PC-9 (cell line): Measurements from ENCODE around the gene CEMIP2. TPM values are rescaled to one million over a fixed set of nuclear protein-coding genes. Genes with fewer than 3 reads are reported as not detected.

Experiments
- BruUV-seq: library from RNA; stranded (reverse); fragments of 400-500 nt; replicated peaks from 2 replicates; lab custom pipeline; 2021; lab: Mats Ljungman, UMichigan
- CTCF ChIA-PET: fragments of 300-600 bp; sonication (Branson Sonifier 250); formaldehyde crosslinking; loops from one replicate; lab custom pipeline; 2022; ENCODE audit warnings: antibody characterized with exemption; lab: Charles Lee
- POLR2A ChIA-PET: fragments of 300-600 bp; sonication (Branson Sonifier 250); formaldehyde crosslinking; loops from one replicate; lab custom pipeline; 2022; ENCODE audit warnings: antibody characterized with exemption; ENCODE audit not compliant: unreplicated experiment; lab: Charles Lee
- DNase-seq, 2 experiments: peaks; one replicate each; pipeline versions ENCODE4 v3.0.0 to v3.0.0-alpha.2; 2015 to 2022; ENCODE audit warnings: mixed read lengths in 1 of 2
- H2AFZ ChIP-seq: fragments of 200-600 bp; sonication (generic); 2 replicates; pipeline ENCODE4 v1.8.1; 2017; ENCODE audit warnings: antibody characterized with exemption
- H3F3A ChIP-seq: fragments of 200-600 bp; sonication (generic); 2 replicates; pipeline ENCODE4 v1.8.1; 2017; ENCODE audit warnings: antibody characterized with exemption, mild to moderate bottlenecking, low read depth; ENCODE audit not compliant: insufficient read depth
- H3K27ac ChIP-seq: fragments of 200-600 bp; sonication (generic); 2 replicates; pipeline ENCODE4 v1.6.1; 2016; ENCODE audit warnings: mixed run types
- H3K27me3 ChIP-seq: fragments of 200-600 bp; sonication (generic); 2 replicates; pipeline ENCODE4 v1.6.1; 2016; ENCODE audit warnings: low read depth, mixed run types; ENCODE audit not compliant: insufficient read depth
- H3K36me3 ChIP-seq: fragments of 200-600 bp; sonication (generic); 2 replicates; pipeline ENCODE4 v1.6.1; 2016; ENCODE audit warnings: low read depth, mixed run types
- H3K4me1 ChIP-seq: fragments of 200-600 bp; sonication (generic); replicated peaks from 2 replicates; pipeline ENCODE4 v1.6.1; 2016; ENCODE audit warnings: mixed run types; ENCODE audit not compliant: insufficient read depth
- H3K4me2 ChIP-seq: fragments of 200-600 bp; sonication (generic); 2 replicates; pipeline ENCODE4 v1.6.1; 2017; ENCODE audit warnings: mixed run types
- H3K4me3 ChIP-seq: fragments of 200-600 bp; sonication (generic); 2 replicates; pipeline ENCODE4 v1.6.1; 2016; ENCODE audit warnings: mixed run types
- H3K79me2 ChIP-seq: fragments of 200-600 bp; sonication (generic); 2 replicates; pipeline ENCODE4 v1.6.1; 2017; ENCODE audit warnings: low read depth, mixed run types
- H3K9me2 ChIP-seq: fragments of 200-600 bp; sonication (generic); 2 replicates; pipeline ENCODE4 v1.8.1; 2017; ENCODE audit warnings: mild to moderate bottlenecking; ENCODE audit not compliant: insufficient read depth
- H3K9me3 ChIP-seq: fragments of 200-600 bp; sonication (generic); 2 replicates; pipeline ENCODE4 v1.8.1; 2016; ENCODE audit warnings: low read depth; ENCODE audit not compliant: insufficient read depth
- H4K20me1 ChIP-seq: fragments of 200-600 bp; sonication (generic); 2 replicates; pipeline ENCODE4 v1.8.1; 2017; ENCODE audit not compliant: insufficient read depth
- EZH2 ChIP-seq: fragments of 200-600 bp; sonication (generic); IDR thresholded peaks from 2 replicates; pipeline ENCODE4 v1.8.0; 2017; ENCODE audit warnings: antibody characterized with exemption, low read depth
- intact Hi-C: fragments of 100-400 bp; cut with micrococcal nuclease; formaldehyde crosslinking; loops from one replicate; pipeline ENCODE4 v1.10.0; 2022; ENCODE audit not compliant: unreplicated experiment
- total RNA-seq: library from RNA; stranded (reverse); gene quantifications from 2 replicates; pipeline ENCODE4 v1.2.3, GENCODE V29; 2021
- TF ChIP-seq, protein P1 (sequence below): fragments of 200-600 bp; sonication (generic); conservative IDR thresholded peaks from 2 replicates; pipeline ENCODE4 v1.6.1; 2017; ENCODE audit warnings: mixed run types, antibody characterized with exemption, mild to moderate bottlenecking, moderate library complexity

CEMIP2 gene
- total RNA-seq, 1 experiment from 2014 or later, result 77.0 TPM

DNA sequence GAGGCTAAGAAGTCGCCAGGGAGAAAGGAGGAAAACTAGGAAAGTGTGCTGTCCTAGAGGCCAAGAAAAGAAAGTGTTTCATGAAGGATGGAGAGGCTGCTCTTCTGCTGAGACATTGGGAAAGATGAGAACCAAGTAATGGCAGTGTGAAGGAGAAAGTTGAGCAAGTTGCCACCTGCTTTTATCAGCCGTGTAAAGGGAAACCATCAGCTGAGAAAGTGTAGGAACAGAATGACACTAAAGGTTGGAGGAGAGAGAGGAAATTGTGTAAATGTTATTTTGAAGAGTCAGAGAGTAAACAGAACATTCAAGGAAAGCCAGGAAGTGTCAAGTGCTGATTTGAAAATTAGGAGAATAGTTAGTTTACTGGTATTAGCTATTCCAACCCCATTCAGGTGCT lies 125.0 kb downstream of the CEMIP2 start:
- Histone ChIP-seq H3K4me3 (no peak overlapping the region), H3K27me3 (no peaks in the 10 kb centered on the region), H3K27ac (no peak overlapping the region), H2AFZ (no peak overlapping the region), H3K9me2 (no peaks in the 10 kb centered on the region), H3K9me3 (0 out of 2 replicates have a peak, but pooled peaks cover 7% of the 10 kb centered on the region), H4K20me1 (no peaks in the 10 kb centered on the region), H3K36me3 (no peaks in the 10 kb centered on the region), H3K4me2 (no peak overlapping the region), H3K79me2 (no peaks in the 10 kb centered on the region), H3K4me1 (peaks cover 8% of the 10 kb centered on the region; the same call in 1 of the 2 replicates), H3F3A (no peaks in the 10 kb centered on the region)
- CTCF ChIA-PET, result no interaction called here
- TF ChIP-seq EZH2, result no peak
- TF ChIP-seq, protein P1, sequence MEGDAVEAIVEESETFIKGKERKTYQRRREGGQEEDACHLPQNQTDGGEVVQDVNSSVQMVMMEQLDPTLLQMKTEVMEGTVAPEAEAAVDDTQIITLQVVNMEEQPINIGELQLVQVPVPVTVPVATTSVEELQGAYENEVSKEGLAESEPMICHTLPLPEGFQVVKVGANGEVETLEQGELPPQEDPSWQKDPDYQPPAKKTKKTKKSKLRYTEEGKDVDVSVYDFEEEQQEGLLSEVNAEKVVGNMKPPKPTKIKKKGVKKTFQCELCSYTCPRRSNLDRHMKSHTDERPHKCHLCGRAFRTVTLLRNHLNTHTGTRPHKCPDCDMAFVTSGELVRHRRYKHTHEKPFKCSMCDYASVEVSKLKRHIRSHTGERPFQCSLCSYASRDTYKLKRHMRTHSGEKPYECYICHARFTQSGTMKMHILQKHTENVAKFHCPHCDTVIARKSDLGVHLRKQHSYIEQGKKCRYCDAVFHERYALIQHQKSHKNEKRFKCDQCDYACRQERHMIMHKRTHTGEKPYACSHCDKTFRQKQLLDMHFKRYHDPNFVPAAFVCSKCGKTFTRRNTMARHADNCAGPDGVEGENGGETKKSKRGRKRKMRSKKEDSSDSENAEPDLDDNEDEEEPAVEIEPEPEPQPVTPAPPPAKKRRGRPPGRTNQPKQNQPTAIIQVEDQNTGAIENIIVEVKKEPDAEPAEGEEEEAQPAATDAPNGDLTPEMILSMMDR, result no peak
- BruUV-seq, result no TSS peak
- POLR2A ChIA-PET, result no interaction called here
- DNase-seq, result no peak
- intact Hi-C loops, result no loop called here

DNA sequence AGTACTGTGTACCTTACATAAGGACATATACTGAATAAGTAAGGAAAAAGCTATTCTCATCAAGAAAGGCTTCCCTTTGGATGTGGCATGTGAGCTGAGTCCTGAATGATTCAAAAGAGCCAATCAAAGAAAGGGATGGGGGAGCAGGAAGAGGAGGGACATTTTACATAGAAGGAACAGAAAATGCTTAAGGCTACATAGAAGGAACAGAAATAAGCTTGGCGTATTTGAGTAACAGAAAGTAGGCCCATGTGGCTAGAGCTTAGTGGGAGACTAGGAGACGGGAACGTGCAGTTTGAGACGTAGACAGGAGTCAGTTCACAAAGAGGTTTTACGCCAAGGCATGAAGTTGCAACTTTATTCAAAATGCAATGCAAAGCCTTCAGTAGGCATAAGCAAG lies 126.3 kb downstream of the CEMIP2 start:
- Histone ChIP-seq H3K4me1 (peaks cover 3% of the 10 kb centered on the region; the same call in 1 of the 2 replicates), H2AFZ (no peak overlapping the region), H3K9me3 (no peaks in the 10 kb centered on the region), H3K36me3 (no peaks in the 10 kb centered on the region), H3K27me3 (no peaks in the 10 kb centered on the region), H3K4me2 (no peak overlapping the region), H3K4me3 (no peak overlapping the region), H3K9me2 (no peaks in the 10 kb centered on the region), H4K20me1 (no peaks in the 10 kb centered on the region), H3K27ac (no peak overlapping the region), H3K79me2 (no peaks in the 10 kb centered on the region), H3F3A (no peaks in the 10 kb centered on the region)
- ChIA-PET CTCF (no interaction called here), POLR2A (interaction anchor here (0.6 kb wide), 1 partner anchor 9 kb away, joined by 3 read pairs; no protein-coding TSS in a partner anchor)
- TF ChIP-seq EZH2, result no peak
- TF ChIP-seq, protein P1, result no peak
- no TSS peak for BruUV-seq
- intact Hi-C loops, result no loop called here
- no peak for DNase-seq

GRCh38 chr9:71638627-71639026 lies 129.7 kb downstream of the CEMIP2 start:
- no peak overlapping the region for H3K27ac ChIP-seq
- H3K4me2 ChIP-seq, result no peak overlapping the region
- H3K79me2 ChIP-seq, result no peaks in the 10 kb centered on the region
- 0 out of 2 replicates have a peak overlapping the region, but pooled peaks have one; percentile 43 for H2AFZ ChIP-seq
- H3K27me3 ChIP-seq, result no peaks in the 10 kb centered on the region
- ChIA-PET POLR2A (no interaction called here), CTCF (no interaction called here)
- H4K20me1 ChIP-seq, result no peaks in the 10 kb centered on the region
- H3F3A ChIP-seq, result no peaks in the 10 kb centered on the region
- no TSS peak for BruUV-seq
- no peaks in the 10 kb centered on the region for H3K9me2 ChIP-seq
- no peak for TF ChIP-seq EZH2
- TF ChIP-seq, protein P1, result no peak
- H3K4me3 ChIP-seq, result no peak overlapping the region
- H3K9me3 ChIP-seq, result no peaks in the 10 kb centered on the region
- H3K36me3 ChIP-seq, result no peaks in the 10 kb centered on the region
- no peak for DNase-seq
- intact Hi-C loops, result no loop called here
- no peaks in the 10 kb centered on the region for H3K4me1 ChIP-seq
